Measurements from ENCODE around the gene TUT7.

DNA sequence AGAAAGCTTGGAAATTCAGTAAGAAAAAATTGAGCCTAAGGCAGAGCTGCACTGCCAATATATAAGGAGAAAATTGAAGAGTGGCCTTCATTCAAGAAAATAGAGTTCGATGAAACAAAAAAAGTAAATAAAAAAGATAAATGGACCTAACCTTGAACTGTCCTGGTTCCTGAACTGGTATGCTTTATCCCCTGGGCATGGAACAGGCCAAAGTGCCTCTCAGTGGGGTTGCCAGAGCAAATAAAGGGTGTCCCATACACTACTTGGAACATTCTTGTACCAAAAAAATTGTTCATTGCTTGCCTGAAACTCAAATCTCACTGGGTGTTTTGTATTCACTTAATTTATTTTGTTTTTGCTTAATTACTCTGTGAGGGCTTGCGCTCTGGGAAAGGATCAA lies 42.2 kb upstream of the TUT7 start:
- TF ChIP-seq, protein P1, sequence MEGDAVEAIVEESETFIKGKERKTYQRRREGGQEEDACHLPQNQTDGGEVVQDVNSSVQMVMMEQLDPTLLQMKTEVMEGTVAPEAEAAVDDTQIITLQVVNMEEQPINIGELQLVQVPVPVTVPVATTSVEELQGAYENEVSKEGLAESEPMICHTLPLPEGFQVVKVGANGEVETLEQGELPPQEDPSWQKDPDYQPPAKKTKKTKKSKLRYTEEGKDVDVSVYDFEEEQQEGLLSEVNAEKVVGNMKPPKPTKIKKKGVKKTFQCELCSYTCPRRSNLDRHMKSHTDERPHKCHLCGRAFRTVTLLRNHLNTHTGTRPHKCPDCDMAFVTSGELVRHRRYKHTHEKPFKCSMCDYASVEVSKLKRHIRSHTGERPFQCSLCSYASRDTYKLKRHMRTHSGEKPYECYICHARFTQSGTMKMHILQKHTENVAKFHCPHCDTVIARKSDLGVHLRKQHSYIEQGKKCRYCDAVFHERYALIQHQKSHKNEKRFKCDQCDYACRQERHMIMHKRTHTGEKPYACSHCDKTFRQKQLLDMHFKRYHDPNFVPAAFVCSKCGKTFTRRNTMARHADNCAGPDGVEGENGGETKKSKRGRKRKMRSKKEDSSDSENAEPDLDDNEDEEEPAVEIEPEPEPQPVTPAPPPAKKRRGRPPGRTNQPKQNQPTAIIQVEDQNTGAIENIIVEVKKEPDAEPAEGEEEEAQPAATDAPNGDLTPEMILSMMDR (conservative IDR thresholded peaks at IDR 0.05; ENCODE audit: low read length), result no peak
- TF ChIP-seq EZH2phosphoT487 (IDR thresholded peaks at IDR 0.05; ENCODE audit: borderline replicate concordance, low read depth, low read length), result no peak
